CD14-positive monocyte (primary cell): Measurements from ENCODE around the gene HDAC7. TPM values are rescaled to one million over a fixed set of nuclear protein-coding genes. Genes with fewer than 3 reads are reported as not detected.

Experiments used
- DNase-seq, 3 donors: peaks; one replicate each; pipeline ENCODE4 v3.0.0-alpha.2; 2011 to 2022
- H2AFZ ChIP-seq: 2 replicates; pipeline ENCODE4 v1.6.0; 2012; ENCODE audit warnings: mild to moderate bottlenecking, low read depth, low read length, inconsistent platforms; ENCODE audit not compliant: insufficient read depth, poor library complexity, severe bottlenecking
- H3K27ac ChIP-seq, 2 donors: 1 replicate in 1 of 2; 2 replicates in 1 of 2; pipeline ENCODE4 v1.5.1; 2012 to 2013; ENCODE audit warnings: low read length in 2 of 2, control low read depth in 1 of 2, inconsistent platforms in 1 of 2, low read depth in 1 of 2, mild to moderate bottlenecking in 1 of 2
- H3K27me3 ChIP-seq, 2 donors: one replicate each; pipeline versions ENCODE4 v1.6.0 to v1.6.1; 2011 to 2013; ENCODE audit warnings: low read length in 2 of 2; ENCODE audit not compliant: control insufficient read depth in 2 of 2, insufficient read depth in 2 of 2
- H3K36me3 ChIP-seq, 2 donors: replicated peaks in 1 of 2; 1 replicate in 1 of 2; 2 replicates in 1 of 2; pipeline versions ENCODE4 v1.5.1 to v1.6.1; 2012 to 2013; ENCODE audit warnings: low read length in 2 of 2, control low read depth in 1 of 2, inconsistent platforms in 1 of 2, mild to moderate bottlenecking in 1 of 2; ENCODE audit not compliant: insufficient read depth in 2 of 2, control insufficient read depth in 1 of 2
- H3K4me1 ChIP-seq, 2 donors: 1 replicate in 1 of 2; 2 replicates in 1 of 2; pipeline versions ENCODE4 v1.5.1 to v1.6.1; 2012 to 2013; ENCODE audit warnings: low read length in 2 of 2, control low read depth in 1 of 2, inconsistent platforms in 1 of 2, mild to moderate bottlenecking in 1 of 2, moderate library complexity in 1 of 2; ENCODE audit not compliant: insufficient read depth in 2 of 2, control insufficient read depth in 1 of 2
- H3K4me2 ChIP-seq: replicated peaks from 2 replicates; pipeline ENCODE3; 2012; ENCODE audit warnings: low read length, moderate library complexity, mild to moderate bottlenecking; ENCODE audit not compliant: poor library complexity, severe bottlenecking; ENCODE audit errors: extremely low read depth
- H3K4me3 ChIP-seq, 3 experiments: fragments of 200-600 bp in 1 of 3; sonication (generic) in 1 of 3; replicated peaks in 1 of 3; 1 replicate in 2 of 3; 2 replicates in 1 of 3; pipeline ENCODE4 v1.5.1; 2011 to 2013; ENCODE audit warnings: low read length in 3 of 3, mild to moderate bottlenecking in 3 of 3, control low read depth in 2 of 3, low read depth in 2 of 3, inconsistent platforms in 1 of 3, moderate library complexity in 1 of 3
- H3K79me2 ChIP-seq: 2 replicates; pipeline ENCODE4 v1.6.0; 2012; ENCODE audit warnings: mild to moderate bottlenecking, control low read depth, inconsistent platforms, low read length, moderate library complexity; ENCODE audit not compliant: insufficient read depth
- H3K9ac ChIP-seq: 2 replicates; pipeline ENCODE4 v1.6.0; 2017; ENCODE audit warnings: low read length, mild to moderate bottlenecking; ENCODE audit not compliant: insufficient read depth, poor library complexity, severe bottlenecking
- H3K9me3 ChIP-seq, 2 donors: replicated peaks in 1 of 2; 1 replicate in 1 of 2; 2 replicates in 1 of 2; pipeline versions ENCODE4 v1.5.1 to v1.6.1; 2012 to 2013; ENCODE audit warnings: low read length in 2 of 2, control low read depth in 1 of 2; ENCODE audit not compliant: control insufficient read depth in 1 of 2, insufficient read depth in 1 of 2
- H4K20me1 ChIP-seq: 2 replicates; pipeline ENCODE4 v1.6.0; 2012; ENCODE audit warnings: mild to moderate bottlenecking, low read length, control low read depth, moderate library complexity; ENCODE audit not compliant: insufficient read depth
- H3K27ac Mint-ChIP-seq, 7 donors: one replicate each; pipeline ENCODE4 v1.8.0; 2020; ENCODE audit warnings: mild to moderate bottlenecking in 7 of 7, mixed read lengths in 7 of 7, moderate library complexity in 6 of 7, inconsistent platforms in 2 of 7
- H3K27me3 Mint-ChIP-seq, 3 donors: one replicate each; pipeline ENCODE4 v1.8.0; 2021 to 2022; ENCODE audit warnings: low read depth in 3 of 3, mild to moderate bottlenecking in 3 of 3, mixed read lengths in 3 of 3, moderate library complexity in 3 of 3, inconsistent platforms in 1 of 3
- H3K36me3 Mint-ChIP-seq, 2 donors: one replicate each; pipeline ENCODE4 v1.8.0; 2020; ENCODE audit warnings: mixed read lengths in 2 of 2, inconsistent platforms in 1 of 2, mild to moderate bottlenecking in 1 of 2
- H3K4me1 Mint-ChIP-seq: one replicate; pipeline ENCODE4 v1.8.0; 2020; ENCODE audit warnings: mild to moderate bottlenecking, mixed read lengths
- H3K4me3 Mint-ChIP-seq, 2 donors: one replicate each; pipeline ENCODE4 v1.8.0; 2020; ENCODE audit warnings: mild to moderate bottlenecking in 2 of 2, mixed read lengths in 2 of 2, moderate library complexity in 1 of 2
- H3K9me3 Mint-ChIP-seq, 7 donors: one replicate each; pipeline ENCODE4 v1.8.0; 2020 to 2022; ENCODE audit warnings: mixed read lengths in 7 of 7, mild to moderate bottlenecking in 6 of 7, moderate library complexity in 6 of 7, inconsistent platforms in 2 of 7
- CTCF ChIP-seq: fragments of 200-600 bp; IDR thresholded peaks from one replicate; pipeline ENCODE4 v1.8.0; 2022; ENCODE audit warnings: antibody characterized with exemption, mild to moderate bottlenecking
- WGBS: methylation state at CpG from one replicate; pipeline ENCODE4 v1.1.5; 2013; ENCODE audit warnings: missing lambda C conversion rate; ENCODE audit not compliant: insufficient coverage; 5-methylcytosine and 5-hydroxymethylcytosine counted together
- intact Hi-C, 2 donors: fragments of 100-400 bp; cut with micrococcal nuclease; formaldehyde crosslinking; loops; one replicate each; pipeline versions ENCODE4 v1.15.0 to v1.15.1; 2023
- polyA plus RNA-seq, 3 donors: library from polyadenylated mRNA; depleted of rRNA in 1 of 3; unstranded in 2 of 3; stranded (reverse) in 1 of 3; fragments of 300-500 nt in 2 of 3; fragments of >200 nt in 1 of 3; fragmentation: Illumina TruSeq in 2 of 3; gene quantifications; 1 replicate in 2 of 3; 2 replicates in 1 of 3; pipeline ENCODE4 v1.2.3, GENCODE V29; 2012 to 2021

Gene HDAC7
- polyA plus RNA-seq, 3 donors: 5.9 to 79.2 (median 8.4) TPM

DNA sequence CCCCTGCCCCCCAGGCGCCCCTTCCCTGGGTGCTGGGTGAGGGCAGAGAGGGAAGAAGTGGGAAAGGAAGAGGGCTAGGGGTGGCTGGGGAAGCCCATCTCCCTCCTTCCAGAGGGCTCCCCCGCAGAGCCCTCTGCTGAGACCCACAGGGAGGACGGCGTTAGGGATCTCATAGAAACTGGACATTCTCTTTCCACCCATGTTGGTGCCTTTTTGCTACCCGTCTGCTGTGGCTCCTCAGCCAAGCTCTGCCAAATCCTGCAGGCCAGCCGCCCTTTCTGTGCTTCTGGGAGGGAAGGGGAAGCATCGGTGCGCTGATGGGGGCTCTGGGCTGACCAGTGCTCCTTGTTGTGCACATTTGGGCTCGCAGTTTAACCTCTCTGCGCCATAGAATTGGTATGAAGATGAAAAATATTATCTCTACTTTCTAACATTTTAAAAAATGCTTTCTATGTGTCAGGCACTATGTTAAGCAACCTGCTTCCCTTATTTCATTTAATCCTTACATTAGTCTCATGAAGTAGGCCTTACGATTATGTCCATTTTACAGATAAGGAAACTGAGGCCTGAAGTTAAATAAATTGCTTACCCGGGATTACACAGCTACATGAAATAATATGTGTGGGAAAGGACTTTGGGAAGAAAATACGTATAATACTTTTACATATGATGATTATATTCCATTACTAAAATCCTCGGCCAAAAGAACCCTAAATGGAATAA lies 45.7 kb downstream of the HDAC7 start:
- Mint-ChIP-seq H3K36me3 (peaks cover 0 to 2% of the 10 kb centered on the region in 2 donors), H3K4me3 (peak overlapping the region; percentile 88 to 96), H3K27ac (peak overlapping the region in 6 of 7 donors; percentile 45 to 75 (median 59)), H3K27me3 (peaks cover 2 to 13% (median 2%) of the 10 kb centered on the region in 3 donors), H3K9me3 (peaks cover 0 to 6% (median 0%) of the 10 kb centered on the region in 7 donors), H3K4me1 (peaks cover 54% of the 10 kb centered on the region)
- no peak for DNase-seq
- WGBS: 15% methylated on average over 3 of the region's 14 CpGs
- H3K27me3 ChIP-seq: no peaks in the 10 kb centered on the region
- intact Hi-C loops: no loop called here
- peak overlapping the region; percentile 83 for H2AFZ ChIP-seq
- H4K20me1 ChIP-seq: peaks cover 44% of the 10 kb centered on the region
- no peaks in the 10 kb centered on the region for H3K36me3 ChIP-seq
- H3K4me1 ChIP-seq: peaks cover 62 to 66% of the 10 kb centered on the region in 2 donors
- H3K4me3 ChIP-seq: peak overlapping the region; percentile 41 to 79 (median 61)
- peak overlapping the region; percentile 72 for H3K9ac ChIP-seq
- no peaks in the 10 kb centered on the region for H3K9me3 ChIP-seq
- TF ChIP-seq CTCF: no peak
- H3K4me2 ChIP-seq: peak overlapping the region; percentile 86
- H3K79me2 ChIP-seq: peaks cover 9% of the 10 kb centered on the region
- H3K27ac ChIP-seq: no peak overlapping the region

GRCh38 chr12:47773062-47773857 lies 46.4 kb downstream of the HDAC7 start, which contains the start of gene SLC48A1:
SLC48A1 (plus strand) TSS chr12:47773238; CDS start chr12:47773305, 67 bp downstream.
- H3K4me3 ChIP-seq: peak within 1 kb of the TSS; percentile 41 to 79 (median 61)
- intact Hi-C loops: no loop called here
- H3K36me3 ChIP-seq: no peaks in the 10 kb centered on the region
- peaks cover 60 to 64% of the 10 kb centered on the region in 2 donors for H3K4me1 ChIP-seq
- no peaks in the 10 kb centered on the region for H3K9me3 ChIP-seq
- H3K27me3 ChIP-seq: no peaks in the 10 kb centered on the region
- peak within 1 kb of the TSS; percentile 86 for H3K4me2 ChIP-seq
- H3K4me1 Mint-ChIP-seq: peaks cover 53% of the 10 kb centered on the region
- H3K9me3 Mint-ChIP-seq: peaks cover 0 to 5% (median 0%) of the 10 kb centered on the region in 7 donors
- H3K79me2 ChIP-seq: peaks cover 9% of the 10 kb centered on the region
- peak; percentile 29 for TF ChIP-seq CTCF
- H3K36me3 Mint-ChIP-seq: peaks cover 0 to 2% of the 10 kb centered on the region in 2 donors
- DNase-seq: peak; percentile 34 to 65 (median 64)
- H3K4me3 Mint-ChIP-seq: peak within 1 kb of the TSS; percentile 88 to 96
- peaks cover 2 to 13% (median 2%) of the 10 kb centered on the region in 3 donors for H3K27me3 Mint-ChIP-seq
- H4K20me1 ChIP-seq: peaks cover 36% of the 10 kb centered on the region
- H3K9ac ChIP-seq: peak within 1 kb of the TSS; percentile 72
- no peak within 1 kb of the TSS for H3K27ac ChIP-seq
- H2AFZ ChIP-seq: peak within 1 kb of the TSS; percentile 83
- H3K27ac Mint-ChIP-seq: peak within 1 kb of the TSS in 6 of 7 donors; percentile 45 to 82 (median 65)
- under 1% methylated on average over 94 of the region's 106 CpGs for WGBS
